Superior temporal gyrus (tissue), 1 donor: ENCODE measurements around the gene TEAD1.
"Not testable (repeated sequence)": the region's sequence is repeated elsewhere in the genome, so short reads cannot be mapped to it uniquely, and the experiment has no call there.

Source experiments
- DNase-seq: peaks from one replicate; pipeline ENCODE4 v3.0.0-alpha.2; 2016; ENCODE audit errors: extremely low spot score

The TEAD1 gene

GRCh38 chr11:12863605-12864121 is 189.4 kb downstream of the TEAD1 start:
- DNase-seq = peak; percentile 65

- peak; percentile 64 for DNase-seq
Observed at GRCh38 chr11:12864316-12865156, 190.3 kb downstream of the TEAD1 start.

GRCh38 chr11:12865863-12866595 is 191.8 kb downstream of the TEAD1 start:
- DNase-seq = no peak

- no peak for DNase-seq
Observed at GRCh38 chr11:12867531-12867930, 193.3 kb downstream of the TEAD1 start.

GRCh38 chr11:12868315-12869073 is 194.3 kb downstream of the TEAD1 start:
- no peak for DNase-seq

GRCh38 chr11:12871241-12871640 is 197.0 kb downstream of the TEAD1 start:
- no peak for DNase-seq

- no peak for DNase-seq
Observed at GRCh38 chr11:12871788-12872321, 197.6 kb downstream of the TEAD1 start.

GRCh38 chr11:12876340-12876739 is 202.1 kb downstream of the TEAD1 start:
- no peak for DNase-seq

GRCh38 chr11:12876988-12877387 is 202.8 kb downstream of the TEAD1 start:
- DNase-seq = no peak

GRCh38 chr11:12877508-12877907 is 203.3 kb downstream of the TEAD1 start:
- not testable (repeated sequence) for DNase-seq

- no peak for DNase-seq
Observed at GRCh38 chr11:12880327-12880726, 206.1 kb downstream of the TEAD1 start.

GRCh38 chr11:12882670-12883069 is 208.4 kb downstream of the TEAD1 start:
- DNase-seq = no peak

GRCh38 chr11:12884751-12885318 is 210.6 kb downstream of the TEAD1 start:
- no peak for DNase-seq

GRCh38 chr11:12885717-12886239 is 211.6 kb downstream of the TEAD1 start:
- no peak for DNase-seq

GRCh38 chr11:12886508-12886907 is 212.3 kb downstream of the TEAD1 start:
- no peak for DNase-seq

- DNase-seq = peak; percentile 91
Observed at GRCh38 chr11:12888525-12889158, 214.4 kb downstream of the TEAD1 start.

GRCh38 chr11:12889243-12889642 is 215.0 kb downstream of the TEAD1 start:
- no peak for DNase-seq

- DNase-seq = no peak
Observed at GRCh38 chr11:12890476-12890875, 216.3 kb downstream of the TEAD1 start.

GRCh38 chr11:12893787-12894672 is 219.8 kb downstream of the TEAD1 start:
- peak; percentile 85 for DNase-seq

GRCh38 chr11:12897390-12897789 is 223.2 kb downstream of the TEAD1 start:
- no peak for DNase-seq
